HG02571 (cell line): ENCODE data around the gene UBE2Q1.

ENCODE experiments used
- ATAC-seq: cut with Tn5 transposase; IDR thresholded peaks from one replicate; pipeline ENCODE4 v1.9.1; 2021; ENCODE audit warnings: mild to moderate bottlenecking, moderate library complexity; ENCODE audit not compliant: unreplicated experiment

UBE2Q1 gene

GRCh38 chr1:154577346-154578057 lies 19.0 kb upstream of the UBE2Q1 start:
- ATAC-seq: no peak

GRCh38 chr1:154575951-154576566 lies 17.6 kb upstream of the UBE2Q1 start:
- ATAC-seq: no peak

GRCh38 chr1:154575147-154575927 lies 16.9 kb upstream of the UBE2Q1 start:
- ATAC-seq: no peak

- ATAC-seq: no peak
Measured at GRCh38 chr1:154574716-154575115, 16.3 kb upstream of the UBE2Q1 start.

- no peak for ATAC-seq
Measured at GRCh38 chr1:154573168-154573510, 14.7 kb upstream of the UBE2Q1 start.

- ATAC-seq: no peak
Measured at GRCh38 chr1:154572468-154573167, 14.2 kb upstream of the UBE2Q1 start.

GRCh38 chr1:154571964-154572288 lies 13.5 kb upstream of the UBE2Q1 start:
- ATAC-seq: no peak

GRCh38 chr1:154571244-154571963 lies 12.9 kb upstream of the UBE2Q1 start:
- ATAC-seq: no peak

- no peak for ATAC-seq
Measured at GRCh38 chr1:154568157-154568815, 9.8 kb upstream of the UBE2Q1 start.

GRCh38 chr1:154567386-154568156 lies 9.1 kb upstream of the UBE2Q1 start, which contains the start of gene CHRNB2:
CHRNB2 (plus strand) TSS chr1:154567778; CDS start chr1:154568045, 267 bp downstream.
- no peak for ATAC-seq

- no peak for ATAC-seq
Measured at GRCh38 chr1:154565876-154566275, 7.4 kb upstream of the UBE2Q1 start.

- no peak for ATAC-seq
Measured at GRCh38 chr1:154559466-154560044, 1.1 kb upstream of the UBE2Q1 start.

GRCh38 chr1:154558720-154559465 lies 431 bp upstream of the UBE2Q1 start:
- ATAC-seq: peak; percentile 84

- no peak for ATAC-seq
Measured at GRCh38 chr1:154557248-154557938, 1.1 kb downstream of the UBE2Q1 start.

GRCh38 chr1:154556422-154556821 lies 2.0 kb downstream of the UBE2Q1 start:
- no peak for ATAC-seq

- no peak for ATAC-seq
Measured at GRCh38 chr1:154553056-154554030, 5.1 kb downstream of the UBE2Q1 start.

- ATAC-seq: no peak
Measured at GRCh38 chr1:154552036-154552435, 6.4 kb downstream of the UBE2Q1 start.
